Smooth muscle cell (in vitro differentiated cells): ENCODE data around the gene CHAC1. TPM values are rescaled to one million over a fixed set of nuclear protein-coding genes. Genes with fewer than 3 reads are reported as not detected.
"Not testable (repeated sequence)": the region's sequence is repeated elsewhere in the genome, so short reads cannot be mapped to it uniquely, and the experiment has no call there.

ENCODE experiments used
- DNase-seq: peaks from one replicate; lab custom pipeline; 2025; ENCODE audit not compliant: unreplicated experiment; lab: John Stamatoyannopoulos, UW
- H2AFZ ChIP-seq: fragments of 200-600 bp; sonication (generic); 2 replicates; pipeline ENCODE4 v1.6.0; 2016; ENCODE audit warnings: antibody characterized with exemption, low read depth, mild to moderate bottlenecking
- H3F3A ChIP-seq: fragments of 200-600 bp; sonication (generic); 2 replicates; pipeline ENCODE4 v1.6.0; 2017; ENCODE audit warnings: antibody characterized with exemption, low read depth
- H3K27ac ChIP-seq: fragments of 200-600 bp; sonication (generic); 2 replicates; pipeline ENCODE4 v1.5.1; 2016; ENCODE audit warnings: low read depth, mild to moderate bottlenecking
- H3K27me3 ChIP-seq: fragments of 200-600 bp; sonication (generic); 2 replicates; pipeline ENCODE4 v1.6.1; 2016; ENCODE audit warnings: low read depth, mild to moderate bottlenecking
- H3K36me3 ChIP-seq: fragments of 200-600 bp; sonication (generic); 2 replicates; pipeline ENCODE4 v1.5.1; 2016; ENCODE audit warnings: low read depth
- H3K4me1 ChIP-seq: fragments of 200-600 bp; sonication (generic); 2 replicates; pipeline ENCODE4 v1.5.1; 2016; ENCODE audit warnings: low read depth
- H3K4me2 ChIP-seq: fragments of 200-600 bp; sonication (generic); 2 replicates; pipeline ENCODE4 v1.6.0; 2016; ENCODE audit warnings: mild to moderate bottlenecking
- H3K4me3 ChIP-seq: fragments of 200-600 bp; sonication (generic); 2 replicates; pipeline ENCODE4 v1.5.1; 2016; ENCODE audit warnings: mild to moderate bottlenecking
- H3K79me2 ChIP-seq: fragments of 200-600 bp; sonication (generic); 2 replicates; pipeline ENCODE4 v1.6.0; 2016; ENCODE audit warnings: low read depth, mild to moderate bottlenecking
- H3K9ac ChIP-seq: fragments of 200-600 bp; sonication (generic); 2 replicates; pipeline ENCODE4 v1.6.0; 2016; ENCODE audit warnings: low read depth
- H3K9me3 ChIP-seq: fragments of 200-600 bp; sonication (generic); replicated peaks from 2 replicates; pipeline ENCODE4 v1.5.1; 2016; ENCODE audit warnings: low read depth
- H4K20me1 ChIP-seq: fragments of 200-600 bp; sonication (generic); 2 replicates; pipeline ENCODE4 v1.6.0; 2016; ENCODE audit warnings: low read depth
- CTCF ChIP-seq: fragments of 200-600 bp; sonication (generic); IDR thresholded peaks from 2 replicates; pipeline ENCODE4 v1.5.1; 2017; ENCODE audit warnings: borderline replicate concordance, mild to moderate bottlenecking, antibody characterized with exemption; ENCODE audit not compliant: insufficient read depth, poor library complexity, severe bottlenecking
- WGBS: methylation state at CpG from one replicate; pipeline ENCODE4 v1.1.7; 2016; ENCODE audit warnings: low lambda C conversion rate; 5-methylcytosine and 5-hydroxymethylcytosine counted together
- polyA plus RNA-seq: library from polyadenylated mRNA; unstranded; fragments of >200 nt; fragmentation: Nextera tagmentation; extraction: Ambion mirVana; gene quantifications from 2 replicates; pipeline ENCODE4 v1.2.1, GENCODE V29; 2016
- total RNA-seq: library from RNA; depleted of rRNA; stranded (reverse); fragments of >200 nt; gene quantifications from 2 replicates; pipeline ENCODE4 v1.2.3, GENCODE V29; 2014

The CHAC1 gene
- total and polyA plus RNA-seq, 2 experiments from 2014 or later = 29.6 to 31.5 TPM

- 93% methylated on average over 4 of the region's 4 CpGs for WGBS
- Histone ChIP-seq H3K4me3 (no peak overlapping the region), H3F3A (peaks cover 3% of the 10 kb centered on the region), H3K4me2 (no peak overlapping the region), H3K9ac (no peak overlapping the region), H3K27me3 (no peaks in the 10 kb centered on the region), H3K27ac (no peak overlapping the region), H3K9me3 (no peaks in the 10 kb centered on the region), H3K4me1 (no peaks in the 10 kb centered on the region), H3K36me3 (no peaks in the 10 kb centered on the region), H2AFZ (no peak overlapping the region), H4K20me1 (peaks cover 22% of the 10 kb centered on the region), H3K79me2 (peaks cover 29% of the 10 kb centered on the region)
- no peak for TF ChIP-seq CTCF
- DNase-seq = no peak
Observed at GRCh38 chr15:40951764-40952163, 1.5 kb upstream of the CHAC1 start.

- no peak for DNase-seq
- Histone ChIP-seq H3K4me1 (no peaks in the 10 kb centered on the region), H4K20me1 (peaks cover 29% of the 10 kb centered on the region), H3K27ac (peak overlapping the region; percentile 78), H3K36me3 (no peaks in the 10 kb centered on the region), H3K9ac (peak overlapping the region; percentile 75), H3K27me3 (no peaks in the 10 kb centered on the region), H2AFZ (peak overlapping the region; percentile 2), H3K4me2 (peak overlapping the region; percentile 93), H3K9me3 (no peaks in the 10 kb centered on the region), H3K79me2 (peaks cover 29% of the 10 kb centered on the region), H3K4me3 (peak overlapping the region; percentile 79), H3F3A (peaks cover 3% of the 10 kb centered on the region)
- WGBS = 34% methylated on average over 23 of the region's 23 CpGs
- no peak for TF ChIP-seq CTCF
Observed at GRCh38 chr15:40952301-40952900, 870 bp upstream of the CHAC1 start.

- Histone ChIP-seq H3K79me2 (peaks cover 29% of the 10 kb centered on the region), H3K4me2 (peak overlapping the region; percentile 93), H3K27ac (peak overlapping the region; percentile 78), H3K4me1 (no peaks in the 10 kb centered on the region), H3F3A (peaks cover 3% of the 10 kb centered on the region), H3K27me3 (no peaks in the 10 kb centered on the region), H2AFZ (peak overlapping the region; percentile 79), H3K9ac (peak overlapping the region; percentile 75), H3K9me3 (no peaks in the 10 kb centered on the region), H4K20me1 (peaks cover 31% of the 10 kb centered on the region), H3K4me3 (peak overlapping the region; percentile 79), H3K36me3 (no peaks in the 10 kb centered on the region)
- TF ChIP-seq CTCF = no peak
- 1% methylated on average over 17 of the region's 17 CpGs for WGBS
- DNase-seq = no peak
Observed at GRCh38 chr15:40953713-40954074, 423 bp downstream of the CHAC1 start.

- not testable (repeated sequence) for H3F3A ChIP-seq, H3K27ac ChIP-seq, H3K9me3 ChIP-seq, H3K27me3 ChIP-seq, H3K4me1 ChIP-seq, H3K36me3 ChIP-seq, DNase-seq
- H2AFZ ChIP-seq = peak overlapping the region; percentile 79
- H4K20me1 ChIP-seq = peaks cover 31% of the 10 kb centered on the region
- 42% methylated on average over 8 of the region's 8 CpGs for WGBS
- H3K9ac ChIP-seq = peak overlapping the region; percentile 75
- peak overlapping the region; percentile 93 for H3K4me2 ChIP-seq
- H3K4me3 ChIP-seq = peak overlapping the region; percentile 79
- H3K79me2 ChIP-seq = peaks cover 29% of the 10 kb centered on the region
Observed at GRCh38 chr15:40954158-40954848, 1.0 kb downstream of the CHAC1 start.
